Jurkat, Clone E6-1 (cell line): ENCODE data around the gene KRTCAP3.

ENCODE experiments used
- DNase-seq: peaks from one replicate; pipeline ENCODE4 v3.0.0-alpha.2; 2011; ENCODE audit warnings: low read depth, low spot score
- H3K4me3 ChIP-seq: 2 replicates; pipeline ENCODE4 v1.5.1; 2011; ENCODE audit warnings: mild to moderate bottlenecking, low read length, control low read depth, moderate library complexity

Gene KRTCAP3

DNA sequence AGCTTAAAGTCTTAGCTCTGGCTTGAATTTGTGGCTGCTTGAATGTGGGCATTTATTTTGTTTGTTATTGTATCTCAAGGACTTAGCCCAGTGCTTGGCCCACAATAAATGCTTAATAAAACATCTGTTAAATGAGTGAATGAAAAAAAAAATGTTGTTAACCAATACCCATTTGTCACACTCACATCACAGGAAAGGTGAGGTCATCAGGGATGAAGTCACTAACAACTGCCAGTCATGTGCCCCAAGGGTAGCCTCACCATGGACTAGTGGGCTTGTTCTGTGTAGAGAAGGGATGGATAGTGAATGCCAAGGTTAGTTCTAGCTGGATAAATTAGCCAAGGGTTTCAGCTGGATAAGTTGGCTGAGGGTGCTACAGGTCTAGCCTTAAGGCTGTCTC, 10.8 kb upstream of the KRTCAP3 start:
- no peak overlapping the region for H3K4me3 ChIP-seq
- no peak for DNase-seq

- no peak for DNase-seq
- no peak overlapping the region for H3K4me3 ChIP-seq
Measured at GRCh38 chr2:27435628-27436027, 6.6 kb upstream of the KRTCAP3 start.

DNA sequence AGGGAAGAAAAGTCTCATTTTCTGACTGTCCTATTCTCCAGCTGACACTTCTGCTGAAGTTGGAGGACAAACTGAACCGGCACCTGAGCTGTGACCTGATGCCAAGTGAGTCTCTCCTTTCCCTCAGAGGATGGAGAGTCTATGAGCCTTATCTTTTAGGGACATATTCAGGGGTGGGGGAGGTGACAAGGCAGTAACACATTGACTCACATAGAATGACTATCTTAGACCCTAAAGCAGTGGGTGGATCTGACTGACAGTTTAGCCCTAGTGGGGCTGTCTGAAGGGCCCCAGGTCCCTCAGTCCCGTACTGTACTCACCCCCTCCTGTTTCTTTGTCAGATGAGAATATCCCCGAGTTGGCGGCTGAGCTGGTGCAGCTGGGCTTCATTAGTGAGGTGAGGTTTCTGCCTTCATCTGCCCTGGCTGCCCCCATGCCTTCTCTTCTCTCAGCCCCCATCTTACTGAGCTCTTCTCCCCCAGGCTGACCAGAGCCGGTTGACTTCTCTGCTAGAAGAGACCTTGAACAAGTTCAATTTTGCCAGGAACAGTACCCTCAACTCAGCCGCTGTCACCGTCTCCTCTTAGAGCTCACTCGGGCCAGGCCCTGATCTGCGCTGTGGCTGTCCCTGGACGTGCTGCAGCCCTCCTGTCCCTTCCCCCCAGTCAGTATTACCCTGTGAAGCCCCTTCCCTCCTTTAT, 805 bp upstream of the KRTCAP3 start:
- no peak for DNase-seq

DNA sequence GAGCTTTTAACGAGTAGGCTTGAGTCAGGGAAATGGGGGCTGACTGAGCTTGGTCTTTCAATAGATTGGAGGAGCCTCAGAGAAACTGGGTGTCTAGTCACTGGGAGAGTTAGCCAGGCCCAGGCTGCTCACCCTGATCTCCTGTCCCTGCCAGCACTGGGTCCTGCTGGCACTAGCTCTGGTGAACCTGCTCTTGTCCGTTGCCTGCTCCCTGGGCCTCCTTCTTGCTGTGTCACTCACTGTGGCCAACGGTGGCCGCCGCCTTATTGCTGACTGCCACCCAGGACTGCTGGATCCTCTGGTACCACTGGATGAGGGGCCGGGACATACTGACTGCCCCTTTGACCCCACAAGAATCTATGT, 720 bp downstream of the KRTCAP3 start:
- no peak overlapping the region for H3K4me3 ChIP-seq
- DNase-seq, result no peak

More for the DNA sequence above, 805 bp upstream of the KRTCAP3 start:
- no peak overlapping the region for H3K4me3 ChIP-seq

DNA sequence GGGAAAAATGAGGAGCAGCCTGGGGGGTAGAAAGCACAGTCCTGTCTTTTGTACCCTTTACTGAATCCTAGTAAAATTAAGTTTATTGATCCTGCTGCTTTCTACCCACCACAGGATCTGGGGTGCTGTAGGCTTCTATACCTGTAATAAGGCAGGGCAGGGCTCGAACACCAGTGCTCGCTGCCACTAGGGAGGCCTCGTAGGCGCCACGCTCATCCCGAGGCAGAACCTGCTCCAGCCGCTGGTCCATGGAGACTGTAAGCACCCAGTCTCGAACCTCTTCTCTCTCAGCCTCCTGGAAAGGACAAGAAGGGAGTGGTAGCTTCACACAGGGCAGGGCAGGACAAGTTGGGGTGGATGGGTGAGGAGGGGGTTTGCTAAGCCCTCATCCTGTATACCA, 3.0 kb downstream of the KRTCAP3 start:
- no peak for DNase-seq

GRCh38 chr2:27445615-27446014, 3.4 kb downstream of the KRTCAP3 start:
- DNase-seq, result no peak
- H3K4me3 ChIP-seq, result no peak overlapping the region

More for the DNA sequence above, 3.0 kb downstream of the KRTCAP3 start:
- H3K4me3 ChIP-seq, result no peak overlapping the region

- no peak overlapping the region for H3K4me3 ChIP-seq
- DNase-seq, result no peak
Measured at GRCh38 chr2:27446057-27446456, 3.9 kb downstream of the KRTCAP3 start.

GRCh38 chr2:27448381-27448780, 6.2 kb downstream of the KRTCAP3 start:
- DNase-seq, result no peak
- no peak overlapping the region for H3K4me3 ChIP-seq

GRCh38 chr2:27451095-27451494, 8.9 kb downstream of the KRTCAP3 start:
- H3K4me3 ChIP-seq, result no peak overlapping the region
- no peak for DNase-seq

- DNase-seq, result no peak
- no peak overlapping the region for H3K4me3 ChIP-seq
Measured at GRCh38 chr2:27453968-27454367, 11.8 kb downstream of the KRTCAP3 start.

- no peak for DNase-seq
- H3K4me3 ChIP-seq, result no peak overlapping the region
Measured at GRCh38 chr2:27461118-27461517, 18.9 kb downstream of the KRTCAP3 start.

- no peak for DNase-seq
- H3K4me3 ChIP-seq, result no peak overlapping the region
Measured at GRCh38 chr2:27464443-27464842, 22.3 kb downstream of the KRTCAP3 start.

DNA sequence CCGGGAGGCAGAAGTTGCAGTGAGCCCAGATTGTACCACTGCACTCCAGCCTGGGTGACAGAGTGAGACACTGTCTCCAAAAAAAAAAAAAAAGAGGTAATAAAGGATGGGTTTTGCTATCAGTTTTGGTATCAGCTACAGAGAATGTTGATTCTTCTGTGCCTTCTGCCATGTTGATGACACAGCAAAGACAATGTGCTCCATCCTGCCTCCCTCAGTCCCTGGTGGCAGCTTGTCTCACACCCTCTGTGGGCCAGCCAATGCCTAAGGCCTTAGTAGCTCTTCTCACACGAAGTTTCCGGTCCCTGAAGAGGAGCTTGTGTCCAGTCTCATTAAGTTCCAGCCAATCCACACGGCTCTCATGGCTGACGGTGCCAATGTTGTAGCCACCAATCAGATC, 29.8 kb downstream of the KRTCAP3 start:
- H3K4me3 ChIP-seq, result no peak overlapping the region
- DNase-seq, result no peak

- no peak overlapping the region for H3K4me3 ChIP-seq
- DNase-seq, result no peak
Measured at GRCh38 chr2:27485496-27485895, 43.3 kb downstream of the KRTCAP3 start.

- DNase-seq, result peak; percentile 11
- H3K4me3 ChIP-seq, result peak overlapping the region; percentile 56
Measured at GRCh38 chr2:27489118-27489497, 46.9 kb downstream of the KRTCAP3 start.

DNA sequence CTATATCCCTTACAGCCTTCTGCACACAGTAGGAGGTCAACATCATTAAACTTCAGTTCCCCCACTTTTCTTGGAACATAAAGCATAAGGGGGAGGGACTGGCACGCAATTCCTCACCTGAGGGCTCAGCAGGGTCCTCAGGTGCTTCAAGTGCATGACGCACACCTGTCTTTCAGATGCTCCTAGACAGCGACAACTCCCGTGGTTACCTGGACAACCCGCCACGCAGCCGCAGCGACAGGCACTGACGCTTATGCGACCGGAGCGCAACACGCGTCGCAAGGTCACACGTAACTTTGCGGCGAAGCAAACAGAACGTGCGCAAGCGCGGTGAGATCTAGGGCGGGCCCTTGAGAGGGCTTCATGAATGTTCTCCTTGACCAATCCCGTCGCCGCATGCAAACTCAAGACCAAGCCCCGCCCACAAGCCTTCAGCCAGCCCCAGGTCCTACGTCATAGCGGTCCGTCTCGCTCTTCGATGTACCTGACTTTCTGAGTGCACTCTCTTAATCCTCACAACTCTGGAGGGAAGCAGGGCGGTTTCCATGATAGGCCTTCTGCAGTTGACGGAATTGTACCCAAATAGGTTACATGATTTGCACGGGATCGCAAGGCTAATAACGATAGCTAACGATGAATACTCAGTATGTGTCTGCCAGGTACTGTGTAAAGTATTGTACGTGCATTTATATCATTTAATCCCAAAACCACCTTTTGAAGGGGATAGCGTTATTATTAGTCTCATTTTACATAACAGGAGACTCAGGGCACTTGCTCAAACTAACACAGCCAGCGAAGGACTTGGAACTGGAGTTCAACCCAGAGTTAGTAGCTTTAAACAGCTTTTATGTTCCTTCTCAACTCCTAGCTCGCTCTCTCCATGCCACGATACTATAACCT, 47.6 kb downstream of the KRTCAP3 start, which contains the start of gene IFT172:
IFT172 (minus strand) TSS at position 246 of the 900 bp plus-strand sequence; CDS start at position 156, 90 bp downstream.
- peak within 1 kb of the TSS; percentile 56 for H3K4me3 ChIP-seq
- DNase-seq, result peak; percentile 97

DNA sequence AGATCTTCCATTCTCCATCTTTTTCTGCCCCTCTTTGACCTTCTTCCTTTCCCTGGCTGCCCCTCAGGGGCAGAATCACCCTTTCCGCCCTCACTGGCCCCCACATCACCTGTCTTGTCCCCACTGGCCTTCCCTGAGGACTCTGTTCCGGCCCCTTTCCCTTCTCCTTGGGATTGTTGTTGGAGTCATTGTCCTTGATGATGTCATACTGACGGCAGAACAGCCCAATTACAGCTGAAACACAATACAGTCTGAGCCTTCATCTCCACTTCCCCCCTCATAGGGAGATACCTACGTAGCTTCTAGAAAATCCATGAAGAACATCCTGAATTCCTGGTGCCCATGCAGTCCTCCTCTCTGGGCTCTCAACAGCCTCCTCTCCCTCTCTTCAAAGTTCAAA, 50.4 kb downstream of the KRTCAP3 start:
- H3K4me3 ChIP-seq, result no peak overlapping the region
- DNase-seq, result no peak

- DNase-seq, result no peak
- H3K4me3 ChIP-seq, result no peak overlapping the region
Measured at GRCh38 chr2:27493948-27494283, 51.7 kb downstream of the KRTCAP3 start.
